COLO668 (cell line): ENCODE measurements around the gene COQ4.
A peak's percentile ranks its signal among the peaks of the same experiment; 100 is the strongest.

Experiments
- DNase-seq: peaks from one replicate; lab custom pipeline; 2025; ENCODE audit not compliant: unreplicated experiment; lab: John Stamatoyannopoulos, UW

The COQ4 gene

GRCh38 chr9:128340691-128341434 is 18.2 kb downstream of the COQ4 start:
- DNase-seq: peak; percentile 41

GRCh38 chr9:128341435-128341849 is 18.8 kb downstream of the COQ4 start:
- peak; percentile 70 for DNase-seq

GRCh38 chr9:128342971-128343680 is 20.5 kb downstream of the COQ4 start:
- DNase-seq: no peak

- DNase-seq: no peak
Observed at GRCh38 chr9:128343855-128344254, 21.2 kb downstream of the COQ4 start.

GRCh38 chr9:128344931-128345605 is 22.4 kb downstream of the COQ4 start:
- DNase-seq: no peak

- DNase-seq: no peak
Observed at GRCh38 chr9:128349125-128349524, 26.5 kb downstream of the COQ4 start.

GRCh38 chr9:128349772-128350171 is 27.1 kb downstream of the COQ4 start:
- DNase-seq: no peak

- DNase-seq: no peak
Observed at GRCh38 chr9:128355451-128355850, 32.8 kb downstream of the COQ4 start.

- no peak for DNase-seq
Observed at GRCh38 chr9:128358090-128358489, 35.5 kb downstream of the COQ4 start.

GRCh38 chr9:128358861-128359260 is 36.2 kb downstream of the COQ4 start:
- no peak for DNase-seq

GRCh38 chr9:128360826-128361225 is 38.2 kb downstream of the COQ4 start:
- DNase-seq: no peak

GRCh38 chr9:128361296-128361985 is 38.8 kb downstream of the COQ4 start:
- DNase-seq: peak; percentile 49

- peak; percentile 78 for DNase-seq
Observed at GRCh38 chr9:128361986-128362646, 39.5 kb downstream of the COQ4 start.

- DNase-seq: no peak
Observed at GRCh38 chr9:128362774-128363173, 40.1 kb downstream of the COQ4 start.

GRCh38 chr9:128365525-128365924 is 42.9 kb downstream of the COQ4 start:
- no peak for DNase-seq

GRCh38 chr9:128369024-128369706 is 46.5 kb downstream of the COQ4 start:
- no peak for DNase-seq

- no peak for DNase-seq
Observed at GRCh38 chr9:128370367-128370751, 47.7 kb downstream of the COQ4 start.

GRCh38 chr9:128370752-128371629 is 48.4 kb downstream of the COQ4 start, which contains the start of gene URM1:
URM1 (plus strand) TSS chr9:128371374; CDS start chr9:128371381, 7 bp downstream.
- DNase-seq: peak; percentile 95

- DNase-seq: no peak
Observed at GRCh38 chr9:128371630-128372117, 49.0 kb downstream of the COQ4 start.
